ENCODE data around the gene SRC. TPM values are rescaled to one million over a fixed set of nuclear protein-coding genes. Genes with fewer than 3 reads are reported as not detected.

SRC gene
- total and polyA plus RNA-seq, 2 donors (not counting 3 experiments of a cell fraction or from before 2014, with no cell fraction given), result 22.6 to 29.4 TPM

GRCh38 chr20:37364927-37365272 lies 19.0 kb downstream of the SRC start:
- POLR2A ChIA-PET, result no interaction called here
- Histone ChIP-seq H2AFZ (ENCODE audit: low read depth, low read length) (no peak overlapping the region), H3K4me2 (ENCODE audit: insufficient read depth, low read length) (no peak overlapping the region), H3K27ac (ENCODE audit: insufficient read depth, low read depth, low read length) (no peak overlapping the region), H3K27me3 (ENCODE audit: control insufficient read depth in 2 of 2, insufficient read depth in 2 of 2, low read length in 2 of 2) (no peaks in the 10 kb centered on the region), H3K4me3 (replicated peaks in 1 of 3; ENCODE audit: insufficient read depth in 1 of 3, low read depth in 1 of 3, low read length in 3 of 3) (no peak overlapping the region), H3K9me1 (replicated peaks; ENCODE audit: control insufficient read depth, extremely low read depth, insufficient read depth, low read length) (no peaks in the 10 kb centered on the region), H3K9ac (replicated peaks; ENCODE audit: extremely low read depth, insufficient read depth, low read length) (no peak overlapping the region), H4K20me1 (replicated peaks; ENCODE audit: control insufficient read depth, extremely low read depth, insufficient read depth, low read length) (no peaks in the 10 kb centered on the region), H3K9me3 (replicated peaks; ENCODE audit: control insufficient read depth, insufficient read depth, low read length) (no peaks in the 10 kb centered on the region), H3K36me3 (ENCODE audit: control insufficient read depth in 2 of 2, extremely low read depth in 1 of 2, insufficient read depth in 2 of 2, low read length in 2 of 2) (peaks cover 3 to 8% of the 10 kb centered on the region in 2 experiments), H3K79me2 (ENCODE audit: control insufficient read depth, insufficient read depth, low read length) (peaks cover 26% of the 10 kb centered on the region), H3K4me1 (ENCODE audit: control insufficient read depth, extremely low read depth, insufficient read depth, low read length) (no peaks in the 10 kb centered on the region)
- FAIRE-seq (no peak), DNase-seq (ENCODE audit: low read depth, low spot score) (no peak)
- intact Hi-C loops (cut with micrococcal nuclease), result no loop called here
- CTCF ChIA-PET, result interaction anchor here (0.8 to 1.4 kb wide), 4 partner anchors 8 to 19 kb away, joined by 3 to 4 read pairs (median 4); no protein-coding TSS in a partner anchor
- dilution Hi-C loops (cut with MboI; ENCODE audit: extremely low pct_ligation_motif_present, low sequenced_read_pairs), result no loop called here
- BruUV-seq (replicated peaks), result no TSS peak
- no peak for TF ChIP-seq POLR2AphosphoS5 (IDR thresholded peaks at IDR 0.05; ENCODE audit: insufficient read depth, low read depth, low read length)
- TF ChIP-seq MAX (IDR thresholded peaks at IDR 0.05; ENCODE audit: insufficient read depth, insufficient read length), result no peak
- no peak for TF ChIP-seq POLR2A (IDR thresholded peaks at IDR 0.05; ENCODE audit: low read depth, low read length)

GRCh38 chr20:37365760-37366638 lies 20.1 kb downstream of the SRC start:
- TF ChIP-seq MAX (IDR thresholded peaks at IDR 0.05; ENCODE audit: insufficient read depth, insufficient read length) (no peak), EZH2 (IDR thresholded peaks at IDR 0.05; ENCODE audit: borderline replicate concordance, low read depth, low read length, severe bottlenecking) (no peak), GATA2 (IDR thresholded peaks at IDR 0.05; ENCODE audit: insufficient read depth, insufficient read length, low read depth, low read length) (no peak), MYC (IDR thresholded peaks at IDR 0.05; ENCODE audit: low read depth, low read length) (no peak), CTCF (IDR thresholded peaks at IDR 0.05; ENCODE audit: extremely low read depth in 1 of 2, insufficient read depth in 1 of 2, low read depth in 1 of 2, low read length in 2 of 2) (no peak), POLR2AphosphoS5 (IDR thresholded peaks at IDR 0.05; ENCODE audit: insufficient read depth, low read depth, low read length) (no peak), POLR2A (IDR thresholded peaks at IDR 0.05; ENCODE audit: low read depth, low read length) (no peak), JUN (IDR thresholded peaks at IDR 0.05; ENCODE audit: borderline replicate concordance, insufficient read depth, insufficient read length, low read depth) (no peak), FOS (IDR thresholded peaks at IDR 0.05; ENCODE audit: borderline replicate concordance, insufficient read depth, low read length) (no peak)
- no peak overlapping the region for H3K9ac ChIP-seq (replicated peaks; ENCODE audit: extremely low read depth, insufficient read depth, low read length)
- ChIA-PET CTCF (interaction anchor here (0.8 to 1.0 kb wide), 2 partner anchors 9 to 14 kb away, joined by 4 read pairs; no protein-coding TSS in a partner anchor), POLR2A (interaction anchor here (0.8 kb wide), 1 partner anchor 51 kb away, joined by 5 read pairs; no protein-coding TSS in a partner anchor)
- H3K4me2 ChIP-seq (ENCODE audit: insufficient read depth, low read length), result no peak overlapping the region
- FAIRE-seq, result peak; percentile 26
- intact Hi-C loops (cut with micrococcal nuclease), result no loop called here
- DNase-seq (ENCODE audit: low read depth, low spot score), result no peak
- H3K9me1 ChIP-seq (replicated peaks; ENCODE audit: control insufficient read depth, extremely low read depth, insufficient read depth, low read length), result no peaks in the 10 kb centered on the region
- no TSS peak for BruUV-seq (replicated peaks)
- H3K27ac ChIP-seq (ENCODE audit: insufficient read depth, low read depth, low read length), result no peak overlapping the region
- no peaks in the 10 kb centered on the region for H3K27me3 ChIP-seq (ENCODE audit: control insufficient read depth in 2 of 2, insufficient read depth in 2 of 2, low read length in 2 of 2)
- no peak overlapping the region for H3K4me3 ChIP-seq (replicated peaks in 1 of 3; ENCODE audit: insufficient read depth in 1 of 3, low read depth in 1 of 3, low read length in 3 of 3)
- H3K9me3 ChIP-seq (replicated peaks; ENCODE audit: control insufficient read depth, insufficient read depth, low read length), result no peaks in the 10 kb centered on the region
- dilution Hi-C loops (cut with MboI; ENCODE audit: extremely low pct_ligation_motif_present, low sequenced_read_pairs), result no loop called here
- peaks cover 21% of the 10 kb centered on the region for H3K79me2 ChIP-seq (ENCODE audit: control insufficient read depth, insufficient read depth, low read length)
- H3K36me3 ChIP-seq (ENCODE audit: control insufficient read depth in 2 of 2, extremely low read depth in 1 of 2, insufficient read depth in 2 of 2, low read length in 2 of 2), result peaks cover 3 to 8% of the 10 kb centered on the region in 2 experiments
- no peaks in the 10 kb centered on the region for H3K4me1 ChIP-seq (ENCODE audit: control insufficient read depth, extremely low read depth, insufficient read depth, low read length)
- H2AFZ ChIP-seq (ENCODE audit: low read depth, low read length), result no peak overlapping the region
- H4K20me1 ChIP-seq (replicated peaks; ENCODE audit: control insufficient read depth, extremely low read depth, insufficient read depth, low read length), result no peaks in the 10 kb centered on the region

Measured in endothelial cell of umbilical vein (primary cell).